MCF 10A (cell line): ENCODE results near the gene TRIM17. TPM values are rescaled to one million over a fixed set of nuclear protein-coding genes. Genes with fewer than 3 reads are reported as not detected.

Source experiments
- BruUV-seq: library from RNA; stranded (reverse); fragments of 400-500 nt; replicated peaks from 2 replicates; lab custom pipeline; 2021; lab: Mats Ljungman, UMichigan
- CTCF ChIA-PET: fragments of 300-600 bp; sonication (Branson Sonifier 250); formaldehyde crosslinking; extraction: SDS; loops from one replicate; lab custom pipeline; 2021; ENCODE audit warnings: antibody characterized with exemption, inconsistent platforms; lab: Yijun Ruan, JAX
- POLR2A ChIA-PET: fragments of 300-600, 350-650 bp; sonication (Branson Sonifier 250); formaldehyde crosslinking; extraction: SDS; loops from one replicate; lab custom pipeline; 2020; ENCODE audit warnings: antibody characterized with exemption, inconsistent platforms; lab: Yijun Ruan, JAX
- DNase-seq: peaks from one replicate; pipeline ENCODE4 v3.0.0-alpha.2; 2018; ENCODE audit not compliant: unreplicated experiment
- H3K27ac Mint-ChIP-seq: one replicate; pipeline ENCODE4 v1.8.0; 2022; ENCODE audit warnings: mild to moderate bottlenecking, low read depth, mixed read lengths; ENCODE audit not compliant: unreplicated experiment
- H3K27me3 Mint-ChIP-seq: one replicate; pipeline ENCODE4 v1.8.0; 2022; ENCODE audit warnings: mixed read lengths; ENCODE audit not compliant: insufficient read depth, unreplicated experiment
- H3K36me3 Mint-ChIP-seq: one replicate; pipeline ENCODE4 v1.8.0; 2022; ENCODE audit warnings: mild to moderate bottlenecking, moderate library complexity, mixed read lengths; ENCODE audit not compliant: insufficient read depth, unreplicated experiment
- H3K4me1 Mint-ChIP-seq: one replicate; pipeline ENCODE4 v1.8.0; 2022; ENCODE audit warnings: mixed read lengths; ENCODE audit not compliant: insufficient read depth, unreplicated experiment
- H3K4me3 Mint-ChIP-seq: one replicate; pipeline ENCODE4 v1.8.0; 2022; ENCODE audit warnings: mild to moderate bottlenecking, moderate library complexity, mixed read lengths; ENCODE audit not compliant: unreplicated experiment
- H3K9me3 Mint-ChIP-seq: one replicate; pipeline ENCODE4 v1.8.0; 2022; ENCODE audit warnings: mixed read lengths; ENCODE audit not compliant: unreplicated experiment
- CTCF ChIP-seq: fragments of 200-600 bp; IDR thresholded peaks from one replicate; pipeline ENCODE4 v1.8.0; 2022; ENCODE audit warnings: antibody characterized with exemption, mild to moderate bottlenecking; ENCODE audit not compliant: unreplicated experiment
- intact Hi-C: fragments of 100-400 bp; cut with micrococcal nuclease; formaldehyde crosslinking; loops from 2 replicates; pipeline ENCODE4 v1.14.1; 2022
- total RNA-seq: library from RNA; stranded (reverse); gene quantifications from 2 replicates; pipeline ENCODE4 v1.2.3, GENCODE V29; 2022

The TRIM17 gene
- total RNA-seq, 1 experiment from 2014 or later = not detected

DNA sequence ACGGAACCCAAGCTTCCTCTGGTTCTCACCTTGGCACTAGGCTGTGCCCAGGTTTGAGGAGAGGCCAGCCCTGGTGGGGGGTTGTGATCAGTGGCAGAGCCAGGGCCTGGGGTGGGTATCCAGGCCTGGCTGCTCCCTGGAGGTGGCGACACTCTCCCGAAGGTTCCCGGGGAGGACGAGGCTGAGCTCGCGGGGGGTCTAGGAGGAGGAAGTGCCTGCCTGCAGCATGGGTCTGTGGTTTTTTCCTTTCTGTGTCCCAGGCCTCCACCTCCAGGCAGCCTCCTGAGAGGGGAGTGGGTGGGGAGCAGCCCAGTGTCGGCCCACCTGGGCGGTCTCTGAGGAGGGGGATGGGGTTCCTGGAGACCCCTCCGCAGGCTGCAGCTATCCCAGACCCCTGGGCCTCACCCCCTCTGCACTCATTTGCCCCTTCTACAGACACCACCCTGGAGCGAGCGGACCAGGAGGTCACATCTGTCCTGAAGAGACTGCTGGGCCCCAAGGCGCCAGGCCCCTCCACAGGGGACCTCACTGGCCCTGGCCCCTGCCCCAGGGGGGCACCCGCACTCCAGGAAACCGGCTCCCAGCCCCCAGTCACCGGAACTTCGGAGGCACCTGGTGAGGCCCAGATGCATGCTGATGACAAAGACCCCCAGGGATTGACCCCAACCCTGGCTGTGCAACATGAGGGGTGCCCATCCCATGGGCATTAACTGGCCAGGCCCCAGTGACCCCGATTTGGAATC, 54.3 kb downstream of the TRIM17 start:
- no peaks in the 10 kb centered on the region for H3K27me3 Mint-ChIP-seq
- POLR2A ChIA-PET = no interaction called here
- no TSS peak for BruUV-seq

GRCh38 chr1:228361314-228362140, 55.1 kb downstream of the TRIM17 start:
- DNase-seq = no peak
- no peaks in the 10 kb centered on the region for H3K9me3 Mint-ChIP-seq
- TF ChIP-seq CTCF = no peak
- H3K27me3 Mint-ChIP-seq = no peaks in the 10 kb centered on the region
- H3K27ac Mint-ChIP-seq = no peak overlapping the region
- CTCF ChIA-PET = interaction anchor here (0.6 kb wide), 1 partner anchor 65 kb away, joined by 3 read pairs; no protein-coding TSS in a partner anchor
- peaks cover 7% of the 10 kb centered on the region for H3K36me3 Mint-ChIP-seq
- POLR2A ChIA-PET = no interaction called here
- intact Hi-C loops = no loop called here
- H3K4me1 Mint-ChIP-seq = no peaks in the 10 kb centered on the region
- H3K4me3 Mint-ChIP-seq = no peak overlapping the region
- BruUV-seq = no TSS peak

More for the DNA sequence above, 54.3 kb downstream of the TRIM17 start:
- Mint-ChIP-seq H3K4me3 (no peak overlapping the region), H3K27ac (no peak overlapping the region), H3K9me3 (no peaks in the 10 kb centered on the region), H3K4me1 (no peaks in the 10 kb centered on the region), H3K36me3 (peaks cover 7% of the 10 kb centered on the region)
- no peak for TF ChIP-seq CTCF
- intact Hi-C loops = no loop called here
- no peak for DNase-seq
- CTCF ChIA-PET = no interaction called here

GRCh38 chr1:228360533-228361313, 55.9 kb downstream of the TRIM17 start:
- Mint-ChIP-seq H3K36me3 (peaks cover 7% of the 10 kb centered on the region), H3K27me3 (no peaks in the 10 kb centered on the region), H3K27ac (no peak overlapping the region), H3K4me1 (no peaks in the 10 kb centered on the region), H3K9me3 (no peaks in the 10 kb centered on the region), H3K4me3 (no peak overlapping the region)
- ChIA-PET POLR2A (no interaction called here), CTCF (interaction anchor here (0.6 kb wide), 2 partner anchors 65 to 140 kb away, joined by 3 read pairs; no protein-coding TSS in a partner anchor)
- intact Hi-C loops = no loop called here
- no TSS peak for BruUV-seq
- no peak for TF ChIP-seq CTCF
- DNase-seq = no peak
